Airway epithelial cell (primary cell): ENCODE data around the gene PIGBOS1. TPM values are rescaled to one million over a fixed set of nuclear protein-coding genes. Genes with fewer than 3 reads are reported as not detected.

Experiments used
- total RNA-seq: library from RNA; depleted of rRNA; stranded (reverse); fragments of >200 nt; gene quantifications from 2 replicates; pipeline ENCODE4 v1.2.3, GENCODE V29; 2015

PIGBOS1 gene
- 4.3 and 9.5 TPM in 2 replicates for total RNA-seq

GRCh38 chr15:55318588-55319494 lies at the start of gene PIGBOS1, which contains the start of gene PIGB:
TSS of gene PIGBOS1 (minus strand) at chr15:55319123. CDS start at chr15:55317792, 1,331 bp downstream.
TSS of gene PIGB (plus strand) at chr15:55319222. CDS start at chr15:55319251, 29 bp downstream.

GRCh38 chr15:55289746-55290527 lies 29.0 kb downstream of the PIGBOS1 start, which contains the start of gene RAB27A:
TSS of gene RAB27A (minus strand) at chr15:55289813. CDS start at chr15:55234934, 54,879 bp downstream.

Other genes starting within 250 kb of the PIGBOS1 start
- 56.6 and 70.0 TPM in 2 replicates for gene RSL24D1, start 122.2 kb downstream of the PIGBOS1 start, total RNA-seq
- gene RAB27A, start 29.3 kb downstream of the PIGBOS1 start, total RNA-seq = 2.7 and 4.5 TPM in 2 replicates
- gene PIGB, start 99 bp upstream of the PIGBOS1 start, total RNA-seq = 7.4 and 9.0 TPM in 2 replicates
- 12.3 and 18.7 TPM in 2 replicates for gene CCPG1, start 89.2 kb upstream of the PIGBOS1 start, total RNA-seq
- 0.51 and 1.5 TPM in 2 replicates for gene PIERCE2, start 89.4 kb upstream of the PIGBOS1 start, total RNA-seq
- 0.74 and 4.5 TPM in 2 replicates for gene DNAAF4, start 189.1 kb upstream of the PIGBOS1 start, total RNA-seq